Lower leg skin (tissue), 3 donors: ENCODE results near the gene ARHGAP5.

Source experiments
- CTCF ChIP-seq, 3 donors: fragments of 450-650 bp; IDR thresholded peaks; one replicate each; pipeline ENCODE4 v1.5.1; 2016; ENCODE audit warnings: antibody characterized with exemption in 3 of 3, mild to moderate bottlenecking in 3 of 3, moderate library complexity in 2 of 3
- POLR2A ChIP-seq, 2 donors: fragments of 450-650 bp; IDR thresholded peaks; one replicate each; pipeline ENCODE4 v1.6.1; 2016 to 2017; ENCODE audit warnings: antibody characterized with exemption in 2 of 2, mild to moderate bottlenecking in 1 of 2, moderate library complexity in 1 of 2

GRCh38 chr14:32083789-32084188, 6.7 kb downstream of the ARHGAP5 start:
- TF ChIP-seq CTCF (IDR thresholded peaks at IDR 0.05) (no peak), POLR2A (IDR thresholded peaks at IDR 0.05) (no peak)
